ENCODE data around the gene STUB1. TPM values are rescaled to one million over a fixed set of nuclear protein-coding genes. Genes with fewer than 3 reads are reported as not detected.

Gene STUB1
- total and polyA plus RNA-seq, 8 donors: 43.5 to 307 (median 156) TPM

GRCh38 chr16:652454-653305 lies 27.5 kb upstream of the STUB1 start:
- TF ChIP-seq POLR2AphosphoS5 (IDR thresholded peaks at IDR 0.05): no peak
- no peak for TF ChIP-seq CTCF (IDR thresholded peaks at IDR 0.05)
- no peak for TF ChIP-seq EP300 (IDR thresholded peaks at IDR 0.05)
- no peak for TF ChIP-seq POLR2A (IDR thresholded peaks at IDR 0.05)
- Histone ChIP-seq H3K27me3 (no peaks in the 10 kb centered on the region), H3K4me3 (no peak overlapping the region), H3K27ac (no peak overlapping the region), H3K9me3 (no peaks in the 10 kb centered on the region), H3K36me3 (peaks cover 7 to 60% (median 52%) of the 10 kb centered on the region in 4 donors), H3K4me1 (peaks cover 25 to 35% (median 32%) of the 10 kb centered on the region in 4 donors)
- no peak for DNase-seq
- intact Hi-C loops (cut with DNase I; ENCODE audit: low total_unique reads): loop anchor here (10.0 kb wide), 1 partner anchor 78 kb away; no protein-coding TSS in a partner anchor
- 81 to 91% (median 87%) methylated on average over 14 to 28 of the region's 28 CpGs for WGBS, 5 donors

- DNase-seq: no peak
- no peaks in the 10 kb centered on the region for H3K27me3 ChIP-seq
- no peaks in the 10 kb centered on the region for H3K9me3 ChIP-seq
- H3K36me3 ChIP-seq: peaks cover 7 to 73% (median 64%) of the 10 kb centered on the region in 4 donors
- intact Hi-C loops (cut with DNase I; ENCODE audit: low total_unique reads): loop anchor here (10.0 kb wide), 1 partner anchor 79 kb away; no protein-coding TSS in a partner anchor
- H3K27ac ChIP-seq: no peak overlapping the region
- WGBS, 5 donors: 86 to 93% (median 90%) methylated on average over 12 of the region's 12 CpGs
- no peak for TF ChIP-seq POLR2A (IDR thresholded peaks at IDR 0.05)
- TF ChIP-seq EP300 (IDR thresholded peaks at IDR 0.05): no peak
- TF ChIP-seq CTCF (IDR thresholded peaks at IDR 0.05): no peak
- no peak for TF ChIP-seq POLR2AphosphoS5 (IDR thresholded peaks at IDR 0.05)
- peaks cover 13 to 21% (median 19%) of the 10 kb centered on the region in 4 donors for H3K4me1 ChIP-seq
- H3K4me3 ChIP-seq: no peak overlapping the region
These were observed 26.2 kb upstream of the STUB1 start for GRCh38 chr16:654034-654433.

GRCh38 chr16:657487-657886 lies 22.7 kb upstream of the STUB1 start:
- H3K9me3 ChIP-seq: no peaks in the 10 kb centered on the region
- H3K4me3 ChIP-seq: no peak overlapping the region
- H3K4me1 ChIP-seq: peaks cover 14 to 26% (median 19%) of the 10 kb centered on the region in 4 donors
- 92 to 98% (median 95%) methylated on average over 8 to 22 of the region's 22 CpGs for WGBS, 5 donors
- DNase-seq: no peak
- no peak overlapping the region for H3K27ac ChIP-seq
- H3K27me3 ChIP-seq: no peaks in the 10 kb centered on the region
- no peak for TF ChIP-seq CTCF (IDR thresholded peaks at IDR 0.05)
- no peak for TF ChIP-seq POLR2A (IDR thresholded peaks at IDR 0.05)
- H3K36me3 ChIP-seq: peaks cover 7 to 67% (median 55%) of the 10 kb centered on the region in 4 donors
- intact Hi-C loops (cut with DNase I; ENCODE audit: low total_unique reads): loop anchor here (10.0 kb wide), 1 partner anchor 83 kb away; no protein-coding TSS in a partner anchor

- no peaks in the 10 kb centered on the region for H3K27me3 ChIP-seq
- no peaks in the 10 kb centered on the region for H3K9me3 ChIP-seq
- intact Hi-C loops (cut with DNase I; ENCODE audit: low total_unique reads): loop anchor here (10.0 kb wide), 1 partner anchor 84 kb away; no protein-coding TSS in a partner anchor
- peaks cover 7 to 52% (median 44%) of the 10 kb centered on the region in 4 donors for H3K36me3 ChIP-seq
- no peak for TF ChIP-seq POLR2A (IDR thresholded peaks at IDR 0.05)
- no peak for TF ChIP-seq EP300 (IDR thresholded peaks at IDR 0.05)
- no peak for TF ChIP-seq CTCF (IDR thresholded peaks at IDR 0.05)
- TF ChIP-seq POLR2AphosphoS5 (IDR thresholded peaks at IDR 0.05): no peak
- 89 to 100% (median 92%) methylated on average over 2 to 35 of the region's 35 CpGs for WGBS, 5 donors
- no peak for DNase-seq
- peaks cover 14 to 26% (median 19%) of the 10 kb centered on the region in 4 donors for H3K4me1 ChIP-seq
- H3K4me3 ChIP-seq: no peak overlapping the region
- H3K27ac ChIP-seq: no peak overlapping the region
These were observed 21.3 kb upstream of the STUB1 start for GRCh38 chr16:658679-659571.

Data from stomach (tissue), 9 donors.